HG03095 (cell line): ENCODE results near the gene BABAM2.
"Not testable (repeated sequence)": the region's sequence is repeated elsewhere in the genome, so short reads cannot be mapped to it uniquely, and the experiment has no call there.

Experiments
- ATAC-seq: cut with Tn5 transposase; IDR thresholded peaks from one replicate; pipeline ENCODE4 v1.9.1; 2021; ENCODE audit warnings: moderate library complexity; ENCODE audit not compliant: unreplicated experiment

BABAM2 gene

DNA sequence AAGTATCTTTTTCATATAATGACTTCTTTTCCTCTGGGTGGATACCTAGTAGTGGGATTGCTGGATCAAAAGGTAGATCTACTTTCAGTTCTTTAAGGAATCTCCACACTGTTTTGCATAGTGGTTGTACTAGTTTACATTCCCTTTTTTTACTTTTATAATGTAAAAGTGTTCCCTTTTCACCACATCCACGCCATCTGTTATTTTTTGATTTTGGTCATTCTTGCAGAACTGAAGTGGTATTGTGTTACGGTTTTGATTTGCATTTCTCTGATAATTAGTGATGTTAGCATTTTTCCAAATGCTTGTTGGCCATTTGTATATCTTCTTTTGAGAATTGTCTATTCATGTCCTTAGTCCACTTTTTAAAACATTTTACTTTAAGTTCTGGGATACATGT, 127.9 kb downstream of the BABAM2 start:
- not testable (repeated sequence) for ATAC-seq

DNA sequence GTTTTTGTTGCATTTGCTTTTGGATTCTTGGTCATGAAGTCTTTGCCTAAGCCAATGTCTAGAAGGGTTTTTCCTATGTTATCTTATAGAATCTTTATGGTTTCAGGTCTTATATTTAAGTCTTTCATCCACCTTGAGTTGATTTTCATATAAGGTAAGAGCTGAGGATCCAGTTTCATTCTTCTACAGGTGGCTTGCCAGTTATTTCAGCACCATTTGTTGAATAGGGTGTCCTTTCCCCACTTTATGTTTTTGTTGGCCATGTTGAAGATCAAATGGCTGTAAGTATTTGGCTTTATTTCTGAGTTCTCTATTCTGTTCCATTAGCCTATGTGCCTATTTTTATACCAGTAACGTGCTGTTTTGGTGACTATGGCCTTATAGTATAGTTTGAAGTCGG, 129.0 kb downstream of the BABAM2 start:
- not testable (repeated sequence) for ATAC-seq

DNA sequence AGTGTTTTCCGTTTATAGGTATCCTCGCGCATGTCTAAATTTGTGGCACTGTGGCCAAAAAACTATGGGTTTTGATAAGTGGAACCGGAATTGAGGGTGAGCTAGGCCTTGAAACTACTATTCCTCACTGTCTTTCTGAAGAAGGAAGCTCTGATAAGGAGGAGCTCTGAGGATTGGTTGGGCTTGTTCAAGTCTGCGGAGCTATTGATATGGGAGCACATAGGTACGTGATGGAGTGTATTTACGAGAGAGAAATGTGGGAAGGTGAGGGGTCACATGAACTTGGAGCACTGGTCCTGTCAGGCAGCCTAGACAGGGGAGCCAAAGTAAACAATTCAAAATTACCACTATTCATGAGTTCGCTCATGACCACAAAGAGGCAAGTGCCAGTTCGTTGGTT, 131.4 kb downstream of the BABAM2 start:
- ATAC-seq, result no peak

DNA sequence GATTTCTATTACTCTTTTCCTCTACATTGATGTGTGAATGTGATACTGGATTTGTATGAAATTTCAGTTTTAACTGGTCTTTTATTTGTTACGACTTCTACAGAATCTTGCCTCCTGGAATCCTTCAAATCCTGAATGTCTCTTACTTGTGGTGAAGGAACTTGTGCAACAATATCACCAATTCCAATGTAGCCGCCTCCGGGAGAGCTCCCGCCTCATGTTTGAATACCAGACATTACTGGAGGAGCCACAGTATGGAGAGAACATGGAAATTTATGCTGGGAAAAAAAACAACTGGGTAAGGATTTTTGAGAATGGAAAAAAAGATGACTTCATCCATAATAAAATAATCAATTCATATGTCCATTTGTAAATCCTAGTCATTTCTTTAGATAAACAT, 134.6 kb downstream of the BABAM2 start:
- no peak for ATAC-seq

DNA sequence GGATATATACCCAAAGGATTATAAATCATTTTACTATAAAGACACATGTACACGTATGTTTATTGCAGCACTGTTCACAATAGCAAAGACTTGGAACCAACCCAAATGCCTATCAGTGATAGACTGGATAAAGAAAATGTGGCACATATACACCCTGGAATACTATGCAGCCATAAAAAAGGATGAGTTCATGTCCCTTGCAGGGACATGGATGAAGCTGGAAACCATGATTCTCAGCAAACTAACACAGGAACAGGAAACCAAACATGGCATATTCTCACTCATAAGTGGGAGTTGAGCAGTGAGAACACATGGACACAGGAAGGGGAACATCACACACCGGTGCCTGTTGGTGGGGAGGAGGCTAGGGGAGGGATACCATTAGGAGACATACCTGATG, 135.7 kb downstream of the BABAM2 start:
- ATAC-seq, result not testable (repeated sequence)

DNA sequence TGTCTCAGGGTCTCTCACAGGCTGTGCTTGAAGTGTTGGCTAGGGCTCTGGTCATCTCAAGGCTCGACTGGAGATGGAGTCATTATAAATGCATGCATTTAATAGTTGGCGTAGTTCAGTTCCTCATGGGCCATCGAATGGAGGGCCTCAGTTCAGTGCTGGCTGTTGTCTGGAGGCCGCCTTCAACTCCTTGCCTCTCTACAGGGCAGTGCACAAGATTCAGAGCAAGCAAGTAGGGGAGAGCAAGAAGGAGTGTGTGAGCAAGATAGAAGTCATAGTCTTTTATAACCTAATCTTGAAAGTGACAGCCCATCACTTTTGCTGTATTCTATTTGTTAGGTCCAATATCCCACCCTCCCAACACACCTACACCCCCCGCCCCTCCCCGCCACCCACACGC, 137.5 kb downstream of the BABAM2 start:
- ATAC-seq, result no peak

DNA sequence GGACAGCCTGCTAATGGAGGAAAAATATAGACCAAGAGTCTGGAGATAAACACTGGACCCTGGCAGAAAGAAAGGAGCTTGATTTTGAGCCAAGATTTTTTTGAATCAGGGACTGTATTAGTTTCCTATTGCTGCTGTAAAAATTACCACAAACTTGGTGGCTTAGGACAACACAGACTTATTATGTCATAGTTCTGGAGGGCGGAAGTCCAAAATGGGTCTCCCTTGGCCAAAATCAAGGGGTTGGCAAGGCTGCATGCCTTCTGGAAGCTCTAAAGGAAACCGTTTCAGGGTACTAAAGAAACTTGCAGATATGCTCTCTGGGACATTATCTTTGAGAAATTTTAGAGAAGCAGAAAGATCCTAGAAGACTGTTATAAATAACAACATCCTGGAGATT, 140.1 kb downstream of the BABAM2 start:
- no peak for ATAC-seq

DNA sequence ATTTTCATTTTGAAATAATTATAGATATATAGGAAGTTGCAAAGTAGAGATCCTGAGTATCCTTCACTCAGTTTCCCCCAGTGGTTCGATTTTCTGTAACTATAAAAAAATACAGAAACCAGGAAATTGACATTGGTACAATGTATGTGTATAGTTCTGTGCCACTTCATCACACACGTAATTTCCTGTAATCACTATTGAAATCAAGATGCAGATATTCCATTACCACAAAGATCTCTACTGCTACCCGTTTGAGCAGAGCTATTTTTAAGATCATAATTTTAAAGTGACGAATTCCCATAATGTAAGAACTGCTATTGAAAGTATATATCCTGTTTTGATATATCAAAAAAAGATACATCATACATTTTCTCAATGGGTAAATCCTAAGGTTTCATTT, 142.3 kb downstream of the BABAM2 start:
- no peak for ATAC-seq

DNA sequence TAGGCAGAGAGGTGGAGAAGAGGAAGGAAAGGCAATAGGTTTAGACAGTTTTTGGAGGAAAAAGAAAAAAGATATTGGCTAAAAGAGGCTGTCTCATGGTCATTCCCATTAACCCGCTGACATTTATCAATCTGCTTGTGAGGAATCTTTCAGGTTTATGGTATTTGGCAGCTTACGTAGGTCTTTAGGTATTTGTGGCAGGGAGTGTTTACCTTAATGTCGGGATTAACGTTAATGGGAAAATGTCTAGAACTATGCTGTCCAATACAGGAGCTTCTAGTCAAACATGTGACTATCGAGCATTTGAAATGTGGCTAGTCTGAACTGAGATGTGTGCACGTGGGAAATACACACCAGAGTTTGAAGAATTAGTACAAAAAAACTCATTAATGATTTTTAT, 144.2 kb downstream of the BABAM2 start:
- no peak for ATAC-seq

DNA sequence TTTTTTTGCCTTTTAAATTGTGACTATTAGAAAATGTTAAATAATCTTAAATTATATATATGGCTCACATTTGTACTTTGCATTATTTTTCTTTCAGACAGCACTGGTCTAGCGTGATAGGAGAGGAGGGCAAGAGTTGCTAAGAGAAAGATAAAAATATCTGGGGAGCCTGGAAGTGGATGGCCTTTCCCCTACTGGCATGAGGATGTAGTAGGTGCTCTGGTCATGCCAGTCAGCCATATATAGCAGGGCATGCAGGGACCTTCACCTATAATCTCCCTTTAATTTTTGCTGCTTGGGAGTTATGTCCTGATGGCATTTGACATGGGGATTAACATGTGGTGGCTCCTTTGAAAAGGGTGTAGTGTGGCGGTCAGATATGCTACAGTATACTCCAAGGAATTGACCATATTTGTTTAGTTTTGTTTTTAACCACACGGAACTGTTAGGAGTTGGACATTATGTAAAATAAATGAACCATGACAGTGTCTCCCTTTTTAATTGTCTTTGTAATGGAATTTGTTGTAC, 144.7 kb downstream of the BABAM2 start:
- ATAC-seq, result no peak

DNA sequence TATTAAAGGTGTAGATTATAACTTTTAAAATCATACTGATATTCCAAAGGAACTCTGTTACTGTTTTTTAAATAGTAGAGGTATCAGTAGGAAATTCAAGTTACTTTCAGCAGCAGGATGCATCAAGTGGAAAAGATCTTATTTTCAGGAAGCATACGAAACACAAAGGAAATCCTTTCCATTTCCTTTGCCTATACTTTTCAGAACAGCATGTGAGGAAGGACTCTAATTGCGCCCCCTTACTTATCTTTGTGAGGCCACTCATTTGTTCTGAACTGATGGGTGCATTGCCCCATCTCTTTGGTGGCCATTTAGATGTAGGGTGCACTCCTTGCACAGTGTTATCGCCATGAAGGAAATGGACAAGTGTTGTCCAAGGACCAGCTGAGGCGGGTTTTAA, 145.3 kb downstream of the BABAM2 start:
- no peak for ATAC-seq

DNA sequence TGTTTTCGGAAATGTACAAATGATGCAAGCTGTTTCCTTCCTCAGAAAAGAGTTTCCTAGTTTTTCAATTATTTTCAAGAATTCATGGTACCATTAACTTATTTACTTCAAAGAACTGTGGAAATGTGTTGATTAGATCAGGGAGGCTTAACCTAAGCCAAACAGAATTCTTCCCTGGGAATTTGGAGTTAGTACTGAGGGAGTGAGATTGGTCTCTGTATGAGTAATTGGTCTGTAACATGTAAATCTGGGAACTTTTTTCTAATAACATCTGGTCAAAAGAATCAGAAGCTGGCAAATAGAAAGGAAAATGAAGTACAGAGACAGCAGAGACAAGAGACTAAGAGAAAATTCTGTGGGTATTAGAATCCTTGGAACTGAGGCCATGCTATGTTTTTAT, 145.8 kb downstream of the BABAM2 start:
- ATAC-seq, result no peak

DNA sequence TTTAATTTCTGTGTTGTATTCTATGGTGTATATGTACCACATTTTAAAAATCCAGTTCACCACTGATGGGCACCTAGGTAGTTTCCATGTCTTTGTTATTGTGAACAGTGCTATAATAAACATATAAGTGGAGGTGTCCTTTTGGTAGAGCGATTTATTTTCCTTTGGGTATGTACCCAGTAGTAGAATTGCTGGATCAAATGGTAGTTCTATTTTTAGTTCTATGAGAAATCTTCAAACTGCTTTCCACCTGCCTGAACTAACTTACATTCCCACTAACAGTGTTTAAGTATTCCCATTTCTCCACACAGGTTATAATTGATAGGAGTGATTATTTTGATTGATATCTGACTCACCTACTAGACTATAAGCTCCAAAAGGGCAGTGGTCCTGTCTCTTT, 148.2 kb downstream of the BABAM2 start:
- no peak for ATAC-seq

DNA sequence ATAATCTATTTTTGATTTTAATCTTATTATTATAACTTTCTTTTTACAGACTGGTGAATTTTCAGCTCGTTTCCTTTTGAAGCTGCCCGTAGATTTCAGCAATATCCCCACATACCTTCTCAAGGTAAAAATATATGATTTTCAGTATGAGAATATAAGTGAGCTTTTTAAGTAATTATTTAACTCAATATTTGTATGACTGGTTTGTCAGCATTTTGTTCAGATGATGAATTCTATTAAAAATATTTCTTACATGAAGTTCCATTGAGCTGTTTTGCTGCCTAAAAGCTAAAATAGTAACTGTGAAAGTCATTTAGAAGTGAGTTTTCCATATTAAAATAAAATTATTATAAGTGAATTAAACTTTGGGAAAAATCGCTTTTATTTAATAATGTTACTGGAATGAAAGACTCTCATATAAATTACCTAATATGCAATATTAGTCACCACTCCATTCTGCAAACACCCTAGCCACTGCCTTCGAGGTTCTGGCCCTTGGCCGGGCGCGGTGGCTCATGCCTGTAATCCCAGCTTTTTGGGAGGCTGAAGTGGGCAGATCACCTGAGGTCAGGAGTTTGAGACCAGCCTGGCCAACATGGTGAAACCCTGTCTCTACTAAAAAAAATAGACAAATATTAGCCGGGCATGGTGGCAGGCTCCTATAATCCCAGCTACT, 155.3 kb downstream of the BABAM2 start:
- no peak for ATAC-seq

DNA sequence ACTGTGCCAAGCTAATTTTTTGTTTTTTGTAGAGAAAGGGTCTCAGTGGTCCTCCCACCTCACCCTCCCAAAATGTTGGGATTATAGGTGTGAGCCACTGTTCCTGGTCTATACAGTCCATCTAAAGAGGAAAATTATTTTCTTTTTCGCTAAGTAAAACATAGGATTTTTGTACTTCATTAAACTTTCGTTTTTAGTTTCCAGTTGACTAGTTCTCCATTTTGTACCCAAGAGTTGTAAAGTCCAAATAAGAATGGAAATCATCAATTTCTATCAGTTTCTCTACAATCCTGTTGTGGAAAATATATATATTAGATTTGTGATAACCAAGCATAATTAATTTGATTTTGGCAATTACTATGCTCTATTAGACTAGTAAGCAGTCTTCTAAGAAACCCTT, 156.4 kb downstream of the BABAM2 start:
- no peak for ATAC-seq

DNA sequence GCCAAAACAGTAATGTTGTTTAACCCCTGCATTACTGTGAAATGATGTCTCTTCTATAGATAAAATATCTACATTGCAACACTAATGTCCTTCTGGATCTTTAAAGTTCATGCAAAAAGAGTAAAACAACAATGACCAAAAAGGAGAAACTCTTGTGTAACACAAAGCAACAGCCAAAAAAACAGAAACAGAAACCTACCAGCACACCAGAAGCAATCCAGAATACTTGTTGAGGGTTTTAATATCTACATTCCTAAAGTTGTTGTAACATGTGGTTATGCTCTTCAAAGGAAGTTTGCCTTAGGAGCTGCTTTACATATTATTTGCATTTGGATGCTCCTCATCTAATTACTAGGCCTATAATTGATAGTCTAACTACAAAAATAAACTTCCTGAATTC, 157.2 kb downstream of the BABAM2 start:
- no peak for ATAC-seq

DNA sequence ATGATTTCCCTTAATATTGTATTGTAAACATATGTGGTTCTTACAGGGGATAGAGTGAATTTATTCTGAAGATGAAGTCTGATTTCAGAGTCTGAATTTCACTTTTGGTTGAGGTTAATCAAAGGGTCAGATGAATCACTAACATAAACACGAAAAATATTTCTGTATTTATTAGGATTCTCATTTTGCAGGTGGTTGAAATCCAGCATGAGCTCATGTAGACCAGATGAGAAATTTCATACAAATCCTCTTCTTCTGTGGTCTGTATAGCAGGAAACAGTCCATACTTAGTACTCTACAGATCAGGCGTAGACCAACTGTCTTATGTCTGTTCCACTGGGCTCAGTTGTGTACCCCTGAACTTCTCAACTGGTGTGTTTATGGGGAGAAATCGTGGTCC, 157.8 kb downstream of the BABAM2 start:
- ATAC-seq, result no peak

DNA sequence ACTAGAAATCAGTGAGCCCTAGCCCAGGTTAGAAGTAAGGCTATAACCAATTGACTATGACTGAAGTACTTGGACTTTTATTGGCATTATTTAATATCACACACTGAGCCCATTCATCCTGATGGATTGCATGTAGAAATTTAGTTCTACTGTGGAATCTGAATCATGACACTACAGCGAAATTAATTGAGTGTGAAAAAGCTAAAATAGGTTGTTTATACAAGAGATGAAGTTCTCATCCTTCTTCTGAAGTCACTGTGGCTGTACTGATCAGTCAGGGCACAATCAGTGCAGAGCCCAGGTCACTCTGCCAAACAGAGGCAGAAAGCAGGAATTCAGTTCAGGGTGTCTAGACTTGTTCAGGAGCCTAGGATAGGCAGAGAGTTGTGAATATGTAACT, 158.9 kb downstream of the BABAM2 start:
- no peak for ATAC-seq

DNA sequence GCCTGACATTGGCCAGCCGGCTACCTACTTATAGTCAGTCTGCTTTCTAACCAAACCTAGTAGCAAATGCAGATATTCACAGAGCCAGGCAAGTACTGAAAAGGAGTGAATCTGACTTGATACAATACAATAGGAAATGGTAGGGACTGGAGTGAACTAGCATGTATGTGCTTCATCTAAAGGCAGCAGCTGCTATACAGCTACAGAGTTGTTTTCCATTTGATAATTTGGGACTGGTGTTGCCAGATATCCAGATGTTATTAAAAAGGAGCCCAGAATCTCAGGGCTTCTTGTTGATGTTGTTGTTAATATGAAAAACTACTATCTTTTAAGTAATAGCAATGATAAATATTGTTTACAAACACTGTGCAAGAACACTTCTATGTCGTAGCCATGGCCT, 159.4 kb downstream of the BABAM2 start:
- ATAC-seq, result no peak

DNA sequence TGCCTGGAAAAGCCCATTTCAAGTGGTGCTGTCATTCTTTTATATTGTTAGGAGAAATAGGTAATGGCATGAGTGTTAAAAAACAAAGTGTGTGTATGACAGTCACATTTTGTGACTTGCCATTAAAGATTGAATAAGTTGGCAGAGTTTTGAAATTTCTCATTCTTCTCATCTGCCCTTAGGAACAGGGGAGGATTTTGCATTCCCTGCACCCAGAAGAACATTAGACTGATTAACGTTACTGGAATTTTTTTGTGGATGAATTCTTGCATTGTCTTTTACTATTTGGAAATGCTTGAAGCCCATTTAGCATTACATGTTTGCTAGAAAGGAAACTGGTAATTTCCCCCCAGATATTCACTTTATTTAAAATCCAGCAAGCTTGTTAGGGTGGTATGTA, 162.2 kb downstream of the BABAM2 start:
- ATAC-seq, result no peak

DNA sequence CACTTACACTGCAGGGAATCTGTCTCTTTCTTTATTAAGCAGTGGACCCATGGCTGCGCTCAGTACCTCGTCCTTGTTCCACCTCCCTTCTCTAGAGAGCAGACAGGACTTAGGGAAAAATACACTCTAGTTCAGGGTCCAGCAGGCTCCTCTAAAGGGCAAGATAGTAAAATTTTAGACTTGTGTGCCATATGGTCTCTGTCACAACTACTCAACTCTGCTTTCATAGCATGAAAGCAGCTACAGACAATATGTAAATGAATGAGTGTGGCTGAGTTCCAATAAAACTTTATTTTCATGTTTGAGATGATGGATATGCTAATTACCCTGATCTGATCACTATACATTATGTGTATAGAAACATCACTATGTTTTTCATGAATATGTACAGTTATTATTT, 163.1 kb downstream of the BABAM2 start:
- ATAC-seq, result no peak

DNA sequence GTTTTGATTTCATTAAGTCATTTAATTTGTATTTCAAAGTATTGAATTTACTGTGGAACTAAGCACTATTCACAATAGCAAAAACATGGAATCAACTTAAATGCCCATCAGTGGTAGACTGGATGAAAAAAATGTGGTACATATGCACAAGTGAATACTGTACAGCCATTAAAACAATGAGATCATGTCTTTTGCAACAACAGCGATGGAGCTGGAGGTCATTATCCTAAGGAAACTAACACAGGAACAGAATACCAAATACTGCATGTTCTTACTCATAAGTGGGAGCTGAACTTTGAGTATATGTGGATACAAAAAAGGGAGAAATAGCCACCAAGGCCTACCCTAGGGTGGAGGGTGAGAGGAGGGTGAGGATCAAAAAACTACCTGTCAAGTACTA, 164.4 kb downstream of the BABAM2 start:
- no peak for ATAC-seq

DNA sequence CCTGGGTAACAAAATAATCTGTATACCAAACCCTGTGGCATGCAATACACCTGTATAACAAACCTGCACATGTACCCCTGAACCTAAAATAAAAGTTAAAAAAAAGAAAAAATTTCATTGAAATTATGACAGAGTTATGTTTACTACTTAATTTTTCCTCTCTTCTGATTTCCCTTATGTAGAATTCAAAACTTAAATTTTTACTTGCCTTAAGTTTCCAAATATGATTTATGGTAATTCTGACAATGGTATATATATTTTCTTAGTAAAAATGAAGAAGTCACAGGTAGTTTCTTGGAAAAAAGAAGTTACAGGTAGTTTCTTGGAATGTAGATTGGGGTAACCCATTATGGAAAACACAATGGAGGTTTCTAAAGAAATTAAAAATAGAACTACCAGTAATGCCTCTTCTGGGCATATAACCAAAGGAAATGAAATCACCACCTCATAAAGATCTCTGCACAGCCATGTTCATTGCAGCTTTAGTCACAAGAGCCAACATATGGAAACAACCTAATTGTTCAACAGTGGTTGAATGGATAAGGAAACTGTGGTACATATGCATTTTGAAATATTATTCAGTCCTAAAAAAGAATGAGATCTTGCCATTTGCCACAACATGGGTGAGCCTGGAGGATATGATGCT, 164.9 kb downstream of the BABAM2 start:
- no peak for ATAC-seq
